K562 (cell line): ENCODE results near the gene SLCO3A1. TPM values are rescaled to one million over a fixed set of nuclear protein-coding genes. Genes with fewer than 3 reads are reported as not detected.

Source experiments
- ATAC-seq: fragments of 200-7000 bp; cut with Tn5 transposase; 3 replicates; pipeline ENCODE4 v1.9.1; 2020; ENCODE audit warnings: moderate library complexity
- BruUV-seq: library from RNA; stranded (reverse); fragments of 400-500 nt; replicated peaks from 2 replicates; lab custom pipeline; 2021; lab: Mats Ljungman, UMichigan
- CTCF ChIA-PET: fragments of 300-600 bp; formaldehyde crosslinking; extraction: SDS; loops from one replicate; lab custom pipeline; 2021; ENCODE audit warnings: low intra/inter-chr PET ratio; lab: Yijun Ruan, JAX
- POLR2A ChIA-PET: fragments of 300-600, 350-650 bp; sonication (Branson Sonifier 250); formaldehyde crosslinking; extraction: SDS; loops from one replicate; lab custom pipeline; 2021; ENCODE audit warnings: antibody characterized with exemption, inconsistent platforms; lab: Yijun Ruan, JAX
- DNase-seq, 4 experiments: peaks; one replicate each; pipeline versions ENCODE4 v3.0.0 to v3.0.0-alpha.2; 2011 to 2018; ENCODE audit warnings: low spot score in 3 of 4, mixed read lengths in 3 of 4; ENCODE audit errors: extremely low read depth in 1 of 4
- FAIRE-seq: peaks from 2 replicates; lab custom pipeline; 2011; peaks lifted over from hg19 to GRCh38; lab: Jason Lieb, UNC
- H2AFZ ChIP-seq: 2 replicates; pipeline ENCODE4 v1.6.0; 2011; ENCODE audit warnings: low read depth, low read length, control low read depth, inconsistent platforms
- H3K27ac ChIP-seq: fragments of 200-600 bp; 3 replicates; pipeline ENCODE4 v1.8.0; 2011; ENCODE audit warnings: low read depth, mild to moderate bottlenecking, control low read depth, inconsistent platforms, low read length, moderate library complexity, mixed read lengths; ENCODE audit errors: extremely low read depth
- H3K27me3 ChIP-seq, 2 experiments: fragments of 300-600 bp in 1 of 2; 2 replicates in 1 of 2; 3 replicates in 1 of 2; pipeline versions ENCODE4 v1.6.0 to v1.8.0; 2011; ENCODE audit warnings: inconsistent platforms in 2 of 2, low read length in 2 of 2, mild to moderate bottlenecking in 1 of 2, mixed read lengths in 1 of 2, moderate library complexity in 1 of 2; ENCODE audit not compliant: control insufficient read depth in 2 of 2, insufficient read depth in 2 of 2
- H3K36me3 ChIP-seq: fragments of 300-600 bp; 3 replicates; pipeline ENCODE4 v1.8.0; 2011; ENCODE audit warnings: mild to moderate bottlenecking, low read length, inconsistent platforms; ENCODE audit not compliant: control insufficient read depth, insufficient read depth
- H3K4me1 ChIP-seq, 2 experiments: fragments of 200-600 bp in 1 of 2; replicated peaks in 1 of 2; 2 replicates in 1 of 2; 3 replicates in 1 of 2; pipeline versions ENCODE4 v1.5.1 to v1.8.0; 2011; ENCODE audit warnings: inconsistent platforms in 2 of 2, low read length in 2 of 2, mild to moderate bottlenecking in 1 of 2, mixed read lengths in 1 of 2, moderate library complexity in 1 of 2; ENCODE audit not compliant: control insufficient read depth in 2 of 2, insufficient read depth in 2 of 2
- H3K4me2 ChIP-seq: 2 replicates; pipeline ENCODE4 v1.6.1; 2011; ENCODE audit warnings: low read length, control low read depth, inconsistent platforms, mixed read lengths; ENCODE audit not compliant: insufficient read depth
- H3K4me3 ChIP-seq: fragments of 200-600 bp; sonication (generic), shearing (Covaris generic); 2 replicates; pipeline ENCODE4 v1.5.1; 2016; ENCODE audit warnings: control low read depth, inconsistent platforms
- H3K79me2 ChIP-seq: fragments of 200-600 bp; 3 replicates; pipeline ENCODE4 v1.8.0; 2011; ENCODE audit warnings: low read length, inconsistent platforms; ENCODE audit not compliant: control insufficient read depth, insufficient read depth
- H3K9ac ChIP-seq, 2 experiments: 2 replicates each; pipeline versions ENCODE4 v1.6.0 to v1.6.1; 2011; ENCODE audit warnings: low read depth in 2 of 2, low read length in 2 of 2, control low read depth in 1 of 2, inconsistent platforms in 1 of 2, mild to moderate bottlenecking in 1 of 2, mixed read lengths in 1 of 2; ENCODE audit not compliant: insufficient read depth in 1 of 2
- H3K9me1 ChIP-seq: one replicate; pipeline ENCODE4 v1.6.0; 2011; ENCODE audit warnings: inconsistent platforms, mild to moderate bottlenecking, low read length, moderate library complexity; ENCODE audit not compliant: control insufficient read depth, insufficient read depth
- H3K9me3 ChIP-seq: replicated peaks from 2 replicates; pipeline ENCODE4 v1.5.1; 2011; ENCODE audit warnings: low read depth, low read length, inconsistent platforms; ENCODE audit not compliant: control insufficient read depth, insufficient read depth
- H4K20me1 ChIP-seq: replicated peaks from 2 replicates; pipeline ENCODE4 v1.6.1; 2011; ENCODE audit warnings: low read length, inconsistent platforms, mixed read lengths; ENCODE audit not compliant: control insufficient read depth, insufficient read depth
- E2F3 ChIP-seq: fragments of 250-450 bp; sonication (Bioruptor Pico); IDR thresholded peaks from 2 replicates; pipeline ENCODE4 v1.4.0; 2020; ENCODE audit warnings: mild to moderate bottlenecking
- NRF1 ChIP-seq, 2 experiments: fragments of 450-650 bp; IDR thresholded peaks in 1 of 2; conservative IDR thresholded peaks in 1 of 2; 2 replicates each; pipeline ENCODE4 v1.6.1; 2014; ENCODE audit warnings: mild to moderate bottlenecking in 2 of 2
- REST ChIP-seq, 2 experiments: fragments of 450-650 bp; formaldehyde crosslinking in 1 of 2; IDR thresholded peaks; 2 replicates each; pipeline versions ENCODE4 v1.4.0 to v1.6.1; 2014 to 2020; ENCODE audit warnings: mild to moderate bottlenecking in 2 of 2, borderline replicate concordance in 1 of 2, low read depth in 1 of 2
- RREB1 ChIP-seq: fragments of 250-450 bp; sonication (Bioruptor Pico); IDR thresholded peaks from 2 replicates; pipeline ENCODE4 v1.4.0; 2020
- YY1 ChIP-seq, 3 experiments: IDR thresholded peaks; 2 replicates each; pipeline ENCODE4 v1.6.1; 2011; ENCODE audit warnings: low read length in 2 of 3, mild to moderate bottlenecking in 2 of 3, moderate library complexity in 2 of 3, borderline replicate concordance in 1 of 3, control low read depth in 1 of 3, low read depth in 1 of 3; ENCODE audit not compliant: insufficient read depth in 3 of 3, insufficient replicate concordance in 2 of 3, control insufficient read depth in 1 of 3, insufficient read length in 1 of 3; ENCODE audit errors: extremely low read depth in 1 of 3
- WGBS: fragments of 100-300 bp; shearing (Covaris generic); methylation state at CpG from one replicate; pipeline ENCODE4 v1.1.6; 2016; ENCODE audit warnings: low coverage, mixed read lengths; ENCODE audit not compliant: insufficient coverage; ENCODE audit errors: missing lambda C conversion rate; 5-methylcytosine and 5-hydroxymethylcytosine counted together
- in situ Hi-C: fragments of 300-500 bp; cut with MboI; formaldehyde crosslinking; loops from 4 replicates; pipeline ENCODE4 v1.15.0; 2018; ENCODE audit warnings: inconsistent platforms, mixed read lengths
- intact Hi-C: fragments of 100-400 bp; cut with micrococcal nuclease; formaldehyde crosslinking; loops from 2 replicates; pipeline ENCODE4 v1.14.2; 2022
- polyA plus RNA-seq, 8 experiments: library from polyadenylated mRNA; depleted of rRNA in 4 of 8; stranded (reverse) in 5 of 8; unstranded in 3 of 8; fragments of >200 nt; fragmentation: Nextera tagmentation in 2 of 8; fragmentation: Illumina TruSeq in 1 of 8; extraction: Ambion mirVana in 2 of 8; extraction: Trizol in 1 of 8; gene quantifications; 2 replicates each; pipeline versions ENCODE4 v1.2.1 to v1.2.3, GENCODE V29; 2011 to 2014; ENCODE audit warnings: inconsistent platforms in 1 of 8, missing spikeins in 1 of 8
- total RNA-seq, 7 experiments: library from RNA; depleted of rRNA in 6 of 7; stranded (reverse); fragments of >200 nt in 6 of 7; fragmentation: Illumina TruSeq in 2 of 7; extraction: Trizol in 2 of 7; gene quantifications; 2 replicates each; pipeline versions ENCODE4 v1.2.1 to v1.2.3, GENCODE V29; 2011 to 2021; ENCODE audit warnings: low replicate concordance in 1 of 7

Gene SLCO3A1
- total and polyA plus RNA-seq, 9 of the 15 experiments (the other 6 are each of a cell fraction or from before 2014, with no cell fraction given): 0.01 to 0.84 (median 0.06) TPM; not detected in 3

- BruUV-seq: no TSS peak
- POLR2A ChIA-PET: no interaction called here
- TF ChIP-seq YY1 (IDR thresholded peaks at IDR 0.05; ENCODE audit: borderline replicate concordance in 1 of 3, control insufficient read depth in 1 of 3, extremely low read depth in 1 of 3, insufficient read depth in 3 of 3, insufficient read length in 1 of 3, insufficient replicate concordance in 2 of 3, low read depth in 1 of 3, low read length in 2 of 3): no peak
- TF ChIP-seq NRF1 (conservative IDR thresholded peaks at IDR 0.05 in 1 of 2, IDR thresholded peaks at IDR 0.05 in 1 of 2): no peak
- no peak for TF ChIP-seq REST (IDR thresholded peaks at IDR 0.05; ENCODE audit: borderline replicate concordance)
- no peak for TF ChIP-seq REST (CRISPR knock-in tag; IDR thresholded peaks at IDR 0.05; ENCODE audit: low read depth)
- TF ChIP-seq E2F3: no peak
- no peak for TF ChIP-seq RREB1 (CRISPR knock-in tag)
Measured at GRCh38 chr15:91988071-91988470, 134.6 kb downstream of the SLCO3A1 start.

More at GRCh38 chr15:91988071-91988470, 134.6 kb downstream of the SLCO3A1 start:
- DNase-seq: no peak
- Histone ChIP-seq H3K4me3 (no peak overlapping the region), H3K9ac (no peak overlapping the region), H4K20me1 (0 out of 2 replicates have a peak, but pooled peaks cover 2% of the 10 kb centered on the region), H3K27me3 (peaks cover 2 to 12% of the 10 kb centered on the region in 2 experiments; a peak in 2 of 5 replicates), H3K36me3 (no peaks in the 10 kb centered on the region), H3K4me1 (no peaks in the 10 kb centered on the region), H3K27ac (no peak overlapping the region), H3K9me3 (no peaks in the 10 kb centered on the region), H3K79me2 (no peaks in the 10 kb centered on the region), H3K9me1 (no peaks in the 10 kb centered on the region), H2AFZ (no peak overlapping the region), H3K4me2 (no peak overlapping the region)
- no peak for ATAC-seq
- intact Hi-C loops: no loop called here
- in situ Hi-C loops: no loop called here
- CTCF ChIA-PET: no interaction called here
- FAIRE-seq: no peak
- WGBS: 3% methylated on average over 11 of the region's 11 CpGs
